Measurements from ENCODE around the gene MGAT5. TPM values are rescaled to one million over a fixed set of nuclear protein-coding genes. Genes with fewer than 3 reads are reported as not detected.

MGAT5 gene
- total and polyA plus RNA-seq, 2 donors from 2014 or later, result 14.3 to 40.9 TPM

DNA sequence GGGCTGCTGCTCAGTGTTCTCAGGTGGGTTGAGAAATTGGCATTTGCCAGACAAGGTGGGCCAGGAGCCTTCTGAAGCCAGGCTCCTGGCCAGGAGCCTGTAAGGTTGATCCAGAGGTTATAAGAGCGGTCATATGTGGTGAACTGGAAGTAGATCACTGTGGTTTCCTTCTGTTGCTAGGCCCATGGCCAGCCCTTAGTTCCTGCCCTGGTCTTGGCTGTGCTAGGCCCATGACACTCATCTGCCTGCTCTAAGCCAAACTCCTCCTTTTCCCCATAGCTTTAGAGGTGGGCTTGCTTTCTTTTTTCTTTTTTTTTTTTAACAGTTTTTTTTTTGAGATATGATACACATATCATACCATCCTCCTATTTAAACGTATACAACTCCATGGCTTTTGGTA, 5.0 kb upstream of the MGAT5 start:
- no peaks in the 10 kb centered on the region for H3K27me3 ChIP-seq (ENCODE audit: control insufficient read depth, insufficient read depth, low read length)
- H3K4me1 ChIP-seq (ENCODE audit: control insufficient read depth in 2 of 3, insufficient read depth in 2 of 3, low read depth in 1 of 3, low read length in 3 of 3), result peaks cover 0 to 4% (median 4%) of the 10 kb centered on the region in 3 donors
- FAIRE-seq (no peak), DNase-seq (no peak)
- no peaks in the 10 kb centered on the region for H3K36me3 ChIP-seq (ENCODE audit: control insufficient read depth in 2 of 3, insufficient read depth in 3 of 3, low read length in 3 of 3)
- H3K9ac ChIP-seq (ENCODE audit: low read length in 3 of 3), result no peak overlapping the region
- no peak overlapping the region for H3K4me3 ChIP-seq (ENCODE audit: low read length in 3 of 3)
- H3K9me3 ChIP-seq (ENCODE audit: control insufficient read depth in 2 of 3, insufficient read depth in 1 of 3, low read length in 3 of 3), result no peaks in the 10 kb centered on the region
- TF ChIP-seq, protein P1, sequence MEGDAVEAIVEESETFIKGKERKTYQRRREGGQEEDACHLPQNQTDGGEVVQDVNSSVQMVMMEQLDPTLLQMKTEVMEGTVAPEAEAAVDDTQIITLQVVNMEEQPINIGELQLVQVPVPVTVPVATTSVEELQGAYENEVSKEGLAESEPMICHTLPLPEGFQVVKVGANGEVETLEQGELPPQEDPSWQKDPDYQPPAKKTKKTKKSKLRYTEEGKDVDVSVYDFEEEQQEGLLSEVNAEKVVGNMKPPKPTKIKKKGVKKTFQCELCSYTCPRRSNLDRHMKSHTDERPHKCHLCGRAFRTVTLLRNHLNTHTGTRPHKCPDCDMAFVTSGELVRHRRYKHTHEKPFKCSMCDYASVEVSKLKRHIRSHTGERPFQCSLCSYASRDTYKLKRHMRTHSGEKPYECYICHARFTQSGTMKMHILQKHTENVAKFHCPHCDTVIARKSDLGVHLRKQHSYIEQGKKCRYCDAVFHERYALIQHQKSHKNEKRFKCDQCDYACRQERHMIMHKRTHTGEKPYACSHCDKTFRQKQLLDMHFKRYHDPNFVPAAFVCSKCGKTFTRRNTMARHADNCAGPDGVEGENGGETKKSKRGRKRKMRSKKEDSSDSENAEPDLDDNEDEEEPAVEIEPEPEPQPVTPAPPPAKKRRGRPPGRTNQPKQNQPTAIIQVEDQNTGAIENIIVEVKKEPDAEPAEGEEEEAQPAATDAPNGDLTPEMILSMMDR (IDR thresholded peaks at IDR 0.05; ENCODE audit: borderline replicate concordance, extremely low read depth, insufficient read depth), result no peak
- intact Hi-C loops (cut with DNase I), result loop anchor here (10.0 kb wide), 1 partner anchor 124 kb away; no protein-coding TSS in a partner anchor
- H3K27ac ChIP-seq (ENCODE audit: low read depth in 2 of 2, low read length in 2 of 2), result no peak overlapping the region

DNA sequence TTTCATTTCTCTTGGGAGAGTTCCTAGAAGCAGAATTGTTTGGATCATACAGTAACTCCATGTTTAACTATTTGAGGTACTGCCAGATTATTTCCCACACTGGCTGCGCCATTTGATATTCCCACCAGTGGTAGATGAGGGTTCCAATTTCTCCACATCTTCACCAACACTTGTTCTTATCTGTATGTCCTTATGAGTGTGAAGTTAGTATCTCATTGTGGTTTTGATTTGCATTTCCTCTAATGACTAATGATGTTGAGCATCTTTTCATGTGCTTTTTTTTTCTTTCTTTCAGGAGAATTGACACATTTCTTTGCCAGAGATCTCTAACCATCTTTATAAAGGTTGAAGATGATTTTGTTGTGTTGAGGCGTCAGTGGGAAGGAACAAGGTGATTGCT, 4.1 kb upstream of the MGAT5 start:
- Histone ChIP-seq H3K27me3 (ENCODE audit: control insufficient read depth, insufficient read depth, low read length) (no peaks in the 10 kb centered on the region), H3K36me3 (ENCODE audit: control insufficient read depth in 2 of 3, insufficient read depth in 3 of 3, low read length in 3 of 3) (no peaks in the 10 kb centered on the region), H3K27ac (ENCODE audit: low read depth in 2 of 2, low read length in 2 of 2) (no peak overlapping the region), H3K4me1 (ENCODE audit: control insufficient read depth in 2 of 3, insufficient read depth in 2 of 3, low read depth in 1 of 3, low read length in 3 of 3) (peaks cover 0 to 4% (median 2%) of the 10 kb centered on the region in 3 donors), H3K9ac (ENCODE audit: low read length in 3 of 3) (no peak overlapping the region), H3K9me3 (ENCODE audit: control insufficient read depth in 2 of 3, insufficient read depth in 1 of 3, low read length in 3 of 3) (no peaks in the 10 kb centered on the region), H3K4me3 (ENCODE audit: low read length in 3 of 3) (no peak overlapping the region)
- intact Hi-C loops (cut with DNase I), result loop anchor here (10.0 kb wide), 1 partner anchor 125 kb away; no protein-coding TSS in a partner anchor
- TF ChIP-seq, protein P1 (IDR thresholded peaks at IDR 0.05; ENCODE audit: borderline replicate concordance, extremely low read depth, insufficient read depth), result no peak
- DNase-seq (no peak), FAIRE-seq (no peak)

DNA sequence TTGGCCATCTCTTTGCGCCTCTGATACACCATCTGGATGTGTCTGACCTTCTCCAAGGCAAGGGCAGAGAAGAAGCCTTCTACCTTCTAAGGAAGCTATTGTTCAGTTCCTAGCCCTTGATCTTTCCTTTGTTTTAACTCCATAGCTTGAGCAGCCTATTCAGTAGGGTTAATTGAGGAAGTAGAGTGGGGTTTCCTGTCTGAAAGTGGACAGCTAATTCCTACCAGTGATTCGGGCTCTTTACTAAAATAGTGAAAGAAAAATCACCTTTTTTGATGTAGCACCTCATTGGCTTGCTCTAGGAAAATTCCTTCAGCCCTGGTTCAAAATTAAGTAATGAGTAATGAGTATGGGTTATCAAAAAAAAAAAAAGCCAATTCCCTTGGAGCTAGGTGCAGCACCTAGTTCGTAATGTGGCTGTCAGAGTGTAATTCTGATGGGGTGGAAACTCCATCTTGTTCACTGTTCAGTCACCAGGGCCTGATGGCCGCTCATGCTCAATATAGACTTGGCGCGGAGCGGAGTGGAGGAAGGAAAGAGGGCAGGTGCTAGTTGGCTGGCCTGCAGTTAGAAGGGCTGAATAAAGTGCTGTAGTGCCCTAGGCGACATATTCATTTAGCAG, 2.9 kb upstream of the MGAT5 start:
- no peak for DNase-seq
- H3K4me3 ChIP-seq (ENCODE audit: low read length in 3 of 3), result no peak overlapping the region
- TF ChIP-seq, protein P1 (IDR thresholded peaks at IDR 0.05; ENCODE audit: borderline replicate concordance, extremely low read depth, insufficient read depth), result no peak
- intact Hi-C loops (cut with DNase I), result no loop called here
- no peak for FAIRE-seq
- no peak overlapping the region for H3K9ac ChIP-seq (ENCODE audit: low read length in 3 of 3)
- H3K27me3 ChIP-seq (ENCODE audit: control insufficient read depth, insufficient read depth, low read length), result no peaks in the 10 kb centered on the region
- no peaks in the 10 kb centered on the region for H3K4me1 ChIP-seq (ENCODE audit: control insufficient read depth in 2 of 3, insufficient read depth in 2 of 3, low read depth in 1 of 3, low read length in 3 of 3)
- H3K27ac ChIP-seq (ENCODE audit: low read depth in 2 of 2, low read length in 2 of 2), result no peak overlapping the region
- no peaks in the 10 kb centered on the region for H3K9me3 ChIP-seq (ENCODE audit: control insufficient read depth in 2 of 3, insufficient read depth in 1 of 3, low read length in 3 of 3)
- H3K36me3 ChIP-seq (ENCODE audit: control insufficient read depth in 2 of 3, insufficient read depth in 3 of 3, low read length in 3 of 3), result no peaks in the 10 kb centered on the region
